T47D (cell line): ENCODE data around the gene RAPGEF2.

Source experiments
- DNase-seq, 2 experiments: peaks; one replicate each; pipeline versions ENCODE4 v3.0.0 to v3.0.0-alpha.2; 2011 to 2012; ENCODE audit warnings: low read depth in 1 of 2, low spot score in 1 of 2
- JUND ChIP-seq: IDR thresholded peaks from 2 replicates; pipeline ENCODE4 v1.6.1; 2012; ENCODE audit warnings: low read depth
- in situ Hi-C: cut with HindIII; loops from 2 replicates; pipeline ENCODE4 v1.10.0; 2016; ENCODE audit warnings: low sequenced_read_pairs, low pct_unique_long_range_greater_than_20kb

RAPGEF2 gene

GRCh38 chr4:159252491-159252890 lies 149.6 kb downstream of the RAPGEF2 start:
- in situ Hi-C loops = no loop called here
- no peak for TF ChIP-seq JUND
- no peak for DNase-seq

GRCh38 chr4:159256037-159256436 lies 153.2 kb downstream of the RAPGEF2 start:
- no peak for DNase-seq
- TF ChIP-seq JUND = no peak
- in situ Hi-C loops = no loop called here

- TF ChIP-seq JUND = no peak
- in situ Hi-C loops = no loop called here
Observed at GRCh38 chr4:159258889-159259560, 156.1 kb downstream of the RAPGEF2 start.

GRCh38 chr4:159264057-159264456 lies 161.2 kb downstream of the RAPGEF2 start:
- no peak for DNase-seq
- no peak for TF ChIP-seq JUND
- in situ Hi-C loops = no loop called here

More at GRCh38 chr4:159258889-159259560, 156.1 kb downstream of the RAPGEF2 start:
- DNase-seq = no peak

- no peak for DNase-seq
- TF ChIP-seq JUND = no peak
- in situ Hi-C loops = no loop called here
Observed at GRCh38 chr4:159266981-159267868, 164.3 kb downstream of the RAPGEF2 start.

GRCh38 chr4:159267869-159268285 lies 165.0 kb downstream of the RAPGEF2 start:
- in situ Hi-C loops = no loop called here
- no peak for TF ChIP-seq JUND
- no peak for DNase-seq

GRCh38 chr4:159268607-159269006 lies 165.7 kb downstream of the RAPGEF2 start:
- no peak for DNase-seq
- in situ Hi-C loops = no loop called here
- TF ChIP-seq JUND = no peak

GRCh38 chr4:159269116-159269515 lies 166.2 kb downstream of the RAPGEF2 start:
- no peak for DNase-seq
- in situ Hi-C loops = no loop called here
- no peak for TF ChIP-seq JUND

GRCh38 chr4:159269956-159270355 lies 167.1 kb downstream of the RAPGEF2 start:
- no peak for DNase-seq
- no peak for TF ChIP-seq JUND
- in situ Hi-C loops = no loop called here

- DNase-seq = no peak
Observed at GRCh38 chr4:159271856-159272255, 169.0 kb downstream of the RAPGEF2 start.

GRCh38 chr4:159272273-159273140 lies 169.6 kb downstream of the RAPGEF2 start:
- no peak for TF ChIP-seq JUND
- no peak for DNase-seq
- in situ Hi-C loops = no loop called here

More at GRCh38 chr4:159271856-159272255, 169.0 kb downstream of the RAPGEF2 start:
- TF ChIP-seq JUND = no peak
- in situ Hi-C loops = no loop called here

GRCh38 chr4:159273141-159273438 lies 170.2 kb downstream of the RAPGEF2 start:
- TF ChIP-seq JUND = no peak
- in situ Hi-C loops = no loop called here
- no peak for DNase-seq

GRCh38 chr4:159273841-159274240 lies 171.0 kb downstream of the RAPGEF2 start:
- TF ChIP-seq JUND = no peak
- no peak for DNase-seq
- in situ Hi-C loops = no loop called here
